Upper lobe of left lung (tissue), 6 donors: ENCODE data around the gene PHKB. TPM values are rescaled to one million over a fixed set of nuclear protein-coding genes. Genes with fewer than 3 reads are reported as not detected.

Experiments
- ATAC-seq, 2 donors: fragments of 200-7000 bp; cut with Tn5 transposase; one replicate each; pipeline ENCODE4 v1.9.1; 2022; ENCODE audit warnings: mild to moderate bottlenecking in 2 of 2, moderate library complexity in 2 of 2; ENCODE audit not compliant: low FRiP score in 2 of 2
- DNase-seq, 2 donors: peaks; one replicate each; pipeline ENCODE4 v3.0.0-alpha.2; 2019 to 2020
- H3K27ac ChIP-seq, 4 donors: fragments of 200-600 bp; sonication (generic); one replicate each; pipeline ENCODE4 v1.5.1; 2016 to 2019
- H3K27me3 ChIP-seq, 4 donors: fragments of 200-600 bp; sonication (generic); one replicate each; pipeline ENCODE4 v1.5.1; 2017 to 2019
- H3K36me3 ChIP-seq, 4 donors: fragments of 200-600 bp; sonication (generic); one replicate each; pipeline ENCODE4 v1.5.1; 2016 to 2019
- H3K4me1 ChIP-seq, 4 donors: fragments of 200-600 bp; sonication (generic); one replicate each; pipeline ENCODE4 v1.5.1; 2018 to 2019
- H3K4me3 ChIP-seq, 4 donors: fragments of 200-600 bp; sonication (generic); one replicate each; pipeline ENCODE4 v1.5.1; 2017 to 2019; ENCODE audit warnings: mild to moderate bottlenecking in 2 of 4, moderate library complexity in 1 of 4
- H3K9me3 ChIP-seq, 4 donors: fragments of 200-600 bp; sonication (generic); one replicate each; pipeline ENCODE4 v1.5.1; 2018 to 2019
- CTCF ChIP-seq, 6 experiments: fragments of 450-650 bp in 4 of 6; fragments of 200-600 bp in 2 of 6; sonication (generic) in 2 of 6; IDR thresholded peaks; one replicate each; pipeline ENCODE4 v1.5.1; 2016 to 2019; ENCODE audit warnings: antibody characterized with exemption in 6 of 6
- EP300 ChIP-seq, 4 donors: sonication (generic); formaldehyde crosslinking; IDR thresholded peaks; one replicate each; pipeline ENCODE4 v1.5.1; 2017; ENCODE audit warnings: antibody characterized with exemption in 4 of 4, control low read depth in 2 of 4
- POLR2A ChIP-seq, 4 donors: fragments of 450-650 bp; IDR thresholded peaks; one replicate each; pipeline ENCODE4 v1.5.1; 2016 to 2017; ENCODE audit warnings: antibody characterized with exemption in 4 of 4, mild to moderate bottlenecking in 2 of 4
- POLR2AphosphoS5 ChIP-seq, 2 donors: sonication (generic); formaldehyde crosslinking; IDR thresholded peaks; one replicate each; pipeline ENCODE4 v1.5.1; 2017; ENCODE audit warnings: antibody characterized with exemption in 2 of 2
- WGBS, 2 donors: methylation state at CpG; one replicate each; pipeline ENCODE4 v1.1.5; 2017 to 2018; 5-methylcytosine and 5-hydroxymethylcytosine counted together
- total RNA-seq, 6 donors: library from RNA; depleted of rRNA in 4 of 6; stranded (reverse); fragments of >200 nt in 4 of 6; gene quantifications; one replicate each; pipeline versions ENCODE4 v1.1.0 to v1.2.1, GENCODE V29; 2016 to 2021
- donor health status: DM: no; HTN: no; CAD: no; lungs with moderate emphysema.
- donor health status: DM: no; HTN: yes; CAD: no; lungs with severe emphysema.

PHKB gene
- total RNA-seq, 6 donors from 2014 or later, result 63.0 to 135 (median 78.5) TPM

GRCh38 chr16:47492036-47492427, 30.9 kb downstream of the PHKB start:
- Histone ChIP-seq H3K4me1 (peaks cover 9 to 21% (median 20%) of the 10 kb centered on the region in 4 donors), H3K27me3 (no peaks in the 10 kb centered on the region), H3K36me3 (no peaks in the 10 kb centered on the region), H3K9me3 (peaks cover 9 to 27% (median 19%) of the 10 kb centered on the region in 4 donors), H3K4me3 (no peak overlapping the region), H3K27ac (peak overlapping the region in 3 of 4 donors; percentile 48 to 87 (median 82))
- no peak for TF ChIP-seq POLR2A (IDR thresholded peaks at IDR 0.05)
- WGBS, 2 donors, result 55 to 56% methylated on average over 1 of the region's 1 CpG
- ATAC-seq (no peak), DNase-seq (no peak)

- TF ChIP-seq POLR2AphosphoS5 (IDR thresholded peaks at IDR 0.05) (peak; percentile 44 to 72), POLR2A (IDR thresholded peaks at IDR 0.05) (peak in 1 of 4 donors; percentile 64), EP300 (IDR thresholded peaks at IDR 0.05) (peak in 1 of 4 donors; percentile 4), CTCF (IDR thresholded peaks at IDR 0.05) (no peak)
- peak overlapping the region; percentile 48 to 87 (median 80) for H3K27ac ChIP-seq
- H3K27me3 ChIP-seq, result no peaks in the 10 kb centered on the region
- DNase-seq, result peak in 1 of 2 donors; percentile 75
- no peak overlapping the region for H3K4me3 ChIP-seq
- peak; percentile 93 to 98 for ATAC-seq
- no peaks in the 10 kb centered on the region for H3K36me3 ChIP-seq
- 65 to 67% methylated on average over 10 of the region's 10 CpGs for WGBS, 2 donors
- H3K4me1 ChIP-seq, result peaks cover 9 to 21% (median 20%) of the 10 kb centered on the region in 4 donors
- peaks cover 9 to 27% (median 19%) of the 10 kb centered on the region in 4 donors for H3K9me3 ChIP-seq
Observed at GRCh38 chr16:47492428-47493377, 31.6 kb downstream of the PHKB start.

GRCh38 chr16:47493381-47494337, 32.5 kb downstream of the PHKB start:
- ATAC-seq (no peak), DNase-seq (no peak)
- TF ChIP-seq POLR2A (IDR thresholded peaks at IDR 0.05) (no peak), EP300 (IDR thresholded peaks at IDR 0.05) (no peak), POLR2AphosphoS5 (IDR thresholded peaks at IDR 0.05) (no peak), CTCF (IDR thresholded peaks at IDR 0.05) (no peak)
- 78% methylated on average over 9 of the region's 9 CpGs for WGBS, 2 donors
- Histone ChIP-seq H3K9me3 (peaks cover 9 to 25% (median 19%) of the 10 kb centered on the region in 4 donors), H3K27me3 (no peaks in the 10 kb centered on the region), H3K4me1 (peaks cover 9 to 21% (median 20%) of the 10 kb centered on the region in 4 donors), H3K36me3 (peaks cover 0 to 8% (median 3%) of the 10 kb centered on the region in 4 donors), H3K4me3 (no peak overlapping the region), H3K27ac (peak overlapping the region; percentile 48 to 87 (median 80))

- H3K27ac ChIP-seq, result no peak overlapping the region
- H3K36me3 ChIP-seq, result peaks cover 12 to 62% (median 28%) of the 10 kb centered on the region in 4 donors
- no peaks in the 10 kb centered on the region for H3K9me3 ChIP-seq
- H3K27me3 ChIP-seq, result no peaks in the 10 kb centered on the region
- peaks cover under 1 to 7% (median 1%) of the 10 kb centered on the region in 4 donors for H3K4me1 ChIP-seq
- ATAC-seq (no peak), DNase-seq (no peak)
- H3K4me3 ChIP-seq, result no peak overlapping the region
- WGBS, 2 donors, result 94 to 96% methylated on average over 2 of the region's 2 CpGs
- TF ChIP-seq POLR2A (IDR thresholded peaks at IDR 0.05) (no peak), EP300 (IDR thresholded peaks at IDR 0.05) (no peak), POLR2AphosphoS5 (IDR thresholded peaks at IDR 0.05) (no peak), CTCF (IDR thresholded peaks at IDR 0.05) (no peak)
Observed at GRCh38 chr16:47499080-47499699, 38.1 kb downstream of the PHKB start.
